LNCAP (cell line): Measurements from ENCODE around the gene CKS1B.

Experiments used
- CTCF ChIP-seq: fragments of 450-650 bp; IDR thresholded peaks from 2 replicates; pipeline ENCODE4 v1.5.1; 2017; ENCODE audit warnings: mild to moderate bottlenecking

CKS1B gene

GRCh38 chr1:154936555-154937084 is 37.9 kb upstream of the CKS1B start, which contains the start of gene PMVK:
TSS of gene PMVK (minus strand) at chr1:154936719. CDS start at chr1:154936685, 34 bp downstream.
- peak; percentile 53; the same call in 1 of the 2 replicates for TF ChIP-seq CTCF

- peak; percentile 16; the same call in 1 of the 2 replicates for TF ChIP-seq CTCF
Observed at GRCh38 chr1:154937085-154937987, 37.1 kb upstream of the CKS1B start.

DNA sequence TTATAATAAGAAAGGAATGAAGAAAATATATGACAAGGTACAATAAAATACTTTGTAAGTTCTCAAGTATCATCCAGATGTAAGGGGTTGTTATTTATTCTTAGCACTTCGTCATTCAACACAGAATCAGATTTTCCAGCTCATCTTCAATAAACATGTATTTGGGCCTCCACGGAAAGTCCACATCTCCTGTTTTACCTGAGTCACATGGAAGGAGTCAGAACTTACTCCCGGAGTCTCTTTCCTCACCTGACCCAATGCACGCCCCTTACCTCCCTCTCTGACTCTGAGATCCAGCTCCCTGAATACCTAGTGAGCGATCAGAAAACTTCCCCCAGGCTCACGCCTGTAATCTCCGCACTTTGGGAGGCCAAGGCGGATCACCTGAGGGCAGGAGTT is 36.5 kb upstream of the CKS1B start:
- no peak for TF ChIP-seq CTCF

DNA sequence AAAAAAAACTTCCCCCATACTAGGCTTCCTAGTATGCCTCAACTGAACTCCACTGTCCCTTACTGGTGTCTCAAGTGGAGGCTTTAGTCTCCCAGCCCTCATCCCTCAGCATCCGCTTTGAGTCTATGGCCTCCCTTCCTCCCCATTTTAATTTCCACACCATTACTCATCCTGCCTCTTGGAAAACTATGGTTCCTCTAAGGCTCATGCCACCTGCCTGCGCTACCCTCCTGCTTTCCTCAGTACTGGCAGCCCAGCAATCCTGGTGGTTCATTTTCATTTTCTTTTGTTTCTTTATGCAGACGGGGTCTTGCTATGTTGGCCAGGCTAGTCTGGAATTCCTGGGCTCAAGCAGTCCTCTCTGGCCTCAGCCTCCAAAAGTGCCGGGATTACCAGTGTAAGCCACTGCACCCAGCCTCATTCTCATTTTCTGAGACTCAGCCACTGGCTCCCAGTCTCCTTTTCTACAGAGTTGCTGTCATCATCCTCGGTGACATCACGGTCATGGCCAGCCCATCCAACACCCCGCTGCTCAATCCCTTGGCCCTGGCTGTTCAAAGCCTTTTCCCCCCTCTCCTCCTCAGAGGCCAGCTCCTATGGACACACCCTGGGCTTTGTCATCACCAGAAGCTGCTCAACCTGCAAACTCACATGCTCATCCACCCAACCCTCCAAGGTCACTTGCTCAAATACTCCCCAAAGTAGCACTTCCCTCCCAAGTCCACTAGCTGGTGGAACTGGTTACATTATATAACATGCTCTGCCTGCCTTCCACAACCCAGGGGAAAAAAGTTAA is 35.7 kb upstream of the CKS1B start:
- no peak for TF ChIP-seq CTCF

DNA sequence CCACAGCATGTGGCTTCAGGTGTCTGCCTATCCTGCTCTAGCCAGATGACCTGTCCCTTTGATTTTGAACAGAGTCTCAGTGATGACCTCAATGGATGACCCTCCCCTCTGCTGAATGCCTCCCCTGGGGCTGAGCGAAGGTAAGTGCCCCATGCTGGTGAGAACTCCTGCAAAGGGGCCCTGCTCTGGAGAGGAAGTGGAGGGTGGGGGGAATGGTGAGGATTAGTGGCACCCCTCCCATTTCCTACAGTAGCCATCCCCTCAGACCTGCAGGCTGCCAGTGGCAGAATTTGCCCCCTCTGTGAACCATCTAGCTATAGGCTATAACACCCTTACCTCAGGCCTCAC is 34.3 kb upstream of the CKS1B start:
- no peak for TF ChIP-seq CTCF

GRCh38 chr1:154940651-154941194 is 33.8 kb upstream of the CKS1B start:
- TF ChIP-seq CTCF = no peak

DNA sequence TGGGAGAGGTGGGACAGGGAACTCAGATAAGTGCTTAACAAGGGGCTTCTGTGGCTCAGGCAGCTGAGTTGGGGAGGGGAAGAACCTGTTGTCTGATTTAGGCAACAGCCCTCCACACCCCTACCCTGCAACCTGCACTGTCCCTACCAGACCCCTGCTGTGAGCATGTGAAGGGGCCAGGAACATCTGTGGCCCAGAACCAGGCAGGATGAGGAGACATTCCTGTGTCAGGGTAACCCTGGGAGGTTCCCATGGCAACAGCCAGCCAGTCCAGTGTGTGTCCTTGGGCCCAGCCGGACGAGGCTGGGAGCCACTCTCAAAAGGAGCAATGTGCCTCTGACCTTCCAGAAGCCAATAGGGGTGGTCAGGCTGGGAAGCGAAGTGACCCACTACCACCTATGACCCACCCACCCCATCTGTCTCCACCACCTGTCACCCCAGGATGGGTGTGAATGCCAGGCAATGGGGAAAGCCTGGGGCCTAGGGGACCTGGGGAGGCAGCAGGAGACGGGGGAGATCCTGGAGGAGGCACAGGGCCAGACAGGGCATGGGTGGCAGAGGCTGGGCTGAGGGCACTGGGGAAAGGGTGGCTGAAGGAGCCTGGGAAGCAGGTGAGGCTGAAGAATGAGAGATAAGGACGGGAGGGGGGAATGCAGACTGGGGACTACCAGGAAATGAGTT is 33.0 kb upstream of the CKS1B start:
- TF ChIP-seq CTCF = no peak
